T-helper 1 cell (primary cell): ENCODE data around the gene NLGN4X.
"Not testable (repeated sequence)": the region's sequence is repeated elsewhere in the genome, so short reads cannot be mapped to it uniquely, and the experiment has no call there.

Experiments
- DNase-seq, 5 donors: peaks; one replicate each; pipeline ENCODE4 v3.0.0-alpha.2; 2012 to 2020

NLGN4X gene

GRCh38 chrX:6002056-6002455 lies 226.6 kb downstream of the NLGN4X start:
- no peak for DNase-seq

GRCh38 chrX:5998901-5999300 lies 229.8 kb downstream of the NLGN4X start:
- no peak for DNase-seq

DNA sequence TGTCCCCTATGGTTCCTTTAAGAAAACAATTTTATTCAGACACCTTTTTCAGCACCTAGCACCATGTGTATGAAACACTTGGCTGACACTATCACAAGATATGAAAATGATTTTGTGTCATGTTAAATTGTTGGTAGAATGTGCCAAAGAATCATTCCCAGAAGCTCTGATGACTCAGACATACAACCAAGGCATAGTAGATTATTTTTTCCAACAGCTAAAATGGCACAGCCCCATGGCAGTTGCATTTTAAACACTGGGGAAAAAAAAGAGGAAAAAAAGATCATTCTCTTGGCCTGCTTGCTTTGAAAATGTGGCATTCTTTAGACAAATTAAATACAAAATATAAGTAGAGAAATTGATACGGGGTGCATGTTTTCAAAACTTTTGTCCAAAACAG lies 230.2 kb downstream of the NLGN4X start:
- no peak for DNase-seq

- DNase-seq, result no peak
Observed at GRCh38 chrX:5991393-5991792, 237.3 kb downstream of the NLGN4X start.

DNA sequence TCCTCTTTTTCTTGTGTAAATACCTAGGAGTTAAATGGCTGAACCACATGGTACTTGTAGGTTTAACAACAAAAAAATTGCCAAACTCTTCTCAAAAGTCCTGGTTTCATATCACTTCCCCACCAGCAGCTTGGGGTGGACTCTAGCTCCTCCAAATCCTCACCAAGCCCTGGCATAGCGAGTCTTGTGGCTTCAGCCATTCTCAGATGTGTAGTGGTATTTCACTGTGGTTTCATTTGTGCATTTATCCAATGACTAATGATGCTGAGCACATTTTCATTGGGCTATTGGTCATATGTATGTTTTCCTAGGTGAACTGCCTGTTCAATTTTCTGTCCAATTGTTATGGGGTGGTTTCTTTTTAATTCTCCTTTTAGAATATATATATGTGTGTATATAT lies 249.3 kb downstream of the NLGN4X start:
- no peak for DNase-seq

DNA sequence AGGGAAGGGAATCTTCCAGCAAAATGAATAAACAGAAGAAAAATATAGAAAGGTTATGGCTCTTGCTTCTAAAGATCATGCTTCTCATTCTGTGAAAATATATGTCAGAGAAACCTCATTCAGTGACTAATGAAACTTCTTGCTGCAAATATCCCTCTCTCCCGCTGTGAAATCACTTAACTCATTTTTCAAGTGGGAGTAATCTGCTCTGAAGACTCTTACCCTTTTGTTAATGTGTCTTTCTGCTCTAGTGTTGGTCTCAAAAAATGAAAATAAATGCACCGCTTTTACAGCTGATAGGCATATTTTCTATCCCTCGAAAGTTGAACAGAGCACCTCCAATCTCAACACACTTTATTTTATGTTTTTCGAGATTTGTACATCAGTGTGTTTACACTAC lies 252.3 kb downstream of the NLGN4X start:
- no peak for DNase-seq

DNA sequence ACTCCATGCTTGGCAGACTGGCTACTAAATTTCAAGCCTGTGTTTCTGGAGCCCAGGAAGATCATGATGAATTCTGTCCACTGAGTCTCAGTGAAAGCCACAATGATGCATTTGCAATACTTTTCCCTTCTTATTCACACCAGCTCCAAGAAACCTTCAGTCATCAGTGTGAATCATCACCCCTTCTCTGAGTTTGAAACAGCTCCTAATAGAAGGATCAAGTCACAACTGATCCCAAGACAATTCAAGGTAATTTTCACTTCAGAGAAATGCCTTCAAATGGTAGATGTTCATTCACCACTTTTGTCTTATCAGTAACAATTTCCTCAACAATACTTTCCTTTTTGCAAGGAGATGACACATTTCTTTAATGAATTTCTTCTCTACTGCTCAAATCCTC lies 257.4 kb downstream of the NLGN4X start:
- no peak for DNase-seq

DNA sequence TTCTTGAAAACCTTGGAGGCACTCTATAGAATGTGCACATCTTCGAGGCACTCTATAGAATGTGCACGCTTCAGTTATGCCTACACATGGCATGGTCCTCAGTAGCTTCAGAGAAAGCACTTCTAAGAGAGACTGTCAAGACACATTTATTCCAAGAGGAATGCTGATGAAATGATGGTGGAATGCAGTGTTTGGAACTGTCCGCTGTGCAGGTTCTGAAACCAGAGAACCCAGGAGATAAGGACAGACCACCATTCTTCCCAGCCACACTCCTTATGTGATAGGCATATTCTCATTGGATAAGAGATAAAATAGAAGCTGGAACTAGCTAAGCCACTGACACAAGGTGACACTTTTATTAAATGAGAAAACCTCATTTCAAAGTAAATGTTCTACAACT lies 263.3 kb downstream of the NLGN4X start:
- no peak for DNase-seq

GRCh38 chrX:5959286-5959685 lies 269.4 kb downstream of the NLGN4X start:
- DNase-seq, result no peak

GRCh38 chrX:5958523-5958922 lies 270.1 kb downstream of the NLGN4X start:
- DNase-seq, result no peak

DNA sequence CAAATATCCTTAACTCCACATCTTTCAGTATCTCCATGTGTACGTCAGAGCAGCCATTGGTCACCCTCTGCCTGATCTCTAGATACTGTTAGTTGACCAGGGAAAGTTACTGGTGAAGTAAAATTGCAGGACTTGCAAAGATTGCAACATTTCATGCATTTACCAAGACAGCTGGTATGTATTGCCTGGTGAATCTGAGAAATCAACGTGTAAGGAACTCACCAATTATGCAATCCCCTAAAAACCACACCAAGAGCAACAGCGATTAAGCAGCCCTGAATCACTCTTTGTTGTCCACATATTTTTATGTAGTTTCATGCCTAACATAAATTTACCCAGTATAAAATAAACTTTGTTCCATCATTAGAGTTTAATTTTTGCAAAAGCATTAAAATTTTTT lies 271.2 kb downstream of the NLGN4X start:
- no peak for DNase-seq

DNA sequence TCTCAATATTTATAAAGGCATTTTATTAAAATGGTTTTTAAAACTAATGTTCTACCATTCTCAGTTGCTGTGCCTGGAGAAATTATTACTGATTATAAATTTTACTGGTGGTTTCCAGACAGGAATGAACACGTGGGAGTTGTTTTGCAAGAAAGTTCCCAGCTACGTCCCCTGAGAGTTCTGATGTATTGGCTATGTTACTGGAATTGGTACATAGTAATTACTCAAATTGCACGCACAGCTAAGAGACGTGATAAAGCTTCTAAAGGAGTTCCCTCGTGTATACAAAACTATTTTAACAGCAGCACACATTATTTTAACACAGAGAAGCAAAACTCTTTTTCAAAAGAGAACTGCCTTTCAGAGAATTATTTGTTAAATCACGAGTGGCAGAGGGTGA lies 292.2 kb downstream of the NLGN4X start:
- DNase-seq, result no peak

- DNase-seq, result no peak
Observed at GRCh38 chrX:5928224-5928623, 300.4 kb downstream of the NLGN4X start.

- no peak for DNase-seq
Observed at GRCh38 chrX:5916945-5917344, 311.7 kb downstream of the NLGN4X start.

DNA sequence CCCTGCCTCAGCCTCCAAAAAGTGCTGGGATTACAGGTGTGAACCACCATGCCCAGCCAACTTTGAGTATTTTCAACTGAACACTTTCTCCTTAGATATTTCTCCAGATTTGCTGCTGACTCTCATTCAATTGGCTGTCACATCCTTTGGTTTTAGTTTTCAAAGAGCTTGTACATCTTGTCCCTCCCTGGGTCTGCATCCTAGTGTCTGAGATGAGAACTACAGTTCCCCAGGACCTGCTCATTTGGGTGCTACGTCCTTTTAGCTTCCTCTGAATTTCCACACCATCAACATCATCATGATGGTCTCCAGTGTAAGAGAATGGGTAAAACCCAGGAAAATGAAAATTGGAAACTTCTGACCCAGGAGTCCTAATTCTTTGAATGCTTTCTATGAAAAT lies 312.9 kb downstream of the NLGN4X start:
- no peak for DNase-seq

DNA sequence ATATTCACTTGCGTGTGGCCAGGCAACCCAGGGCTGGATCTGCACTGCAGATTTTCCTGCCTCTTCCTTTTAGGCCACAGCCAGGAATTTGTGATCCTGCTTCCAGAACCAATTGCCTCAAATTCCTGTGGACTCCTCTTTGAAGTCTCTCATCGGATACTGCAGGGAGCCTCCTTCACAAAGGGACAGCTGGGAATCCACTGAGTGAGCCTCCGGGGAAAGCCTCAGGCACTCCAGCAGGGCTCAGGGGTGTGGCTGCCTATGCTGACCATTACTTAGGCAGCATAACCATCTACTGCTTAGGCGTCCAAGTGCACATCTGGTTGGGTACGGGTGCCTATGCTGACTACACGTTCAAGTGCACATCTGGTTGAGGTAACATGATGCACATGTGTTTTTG lies 321.5 kb downstream of the NLGN4X start:
- DNase-seq, result no peak

DNA sequence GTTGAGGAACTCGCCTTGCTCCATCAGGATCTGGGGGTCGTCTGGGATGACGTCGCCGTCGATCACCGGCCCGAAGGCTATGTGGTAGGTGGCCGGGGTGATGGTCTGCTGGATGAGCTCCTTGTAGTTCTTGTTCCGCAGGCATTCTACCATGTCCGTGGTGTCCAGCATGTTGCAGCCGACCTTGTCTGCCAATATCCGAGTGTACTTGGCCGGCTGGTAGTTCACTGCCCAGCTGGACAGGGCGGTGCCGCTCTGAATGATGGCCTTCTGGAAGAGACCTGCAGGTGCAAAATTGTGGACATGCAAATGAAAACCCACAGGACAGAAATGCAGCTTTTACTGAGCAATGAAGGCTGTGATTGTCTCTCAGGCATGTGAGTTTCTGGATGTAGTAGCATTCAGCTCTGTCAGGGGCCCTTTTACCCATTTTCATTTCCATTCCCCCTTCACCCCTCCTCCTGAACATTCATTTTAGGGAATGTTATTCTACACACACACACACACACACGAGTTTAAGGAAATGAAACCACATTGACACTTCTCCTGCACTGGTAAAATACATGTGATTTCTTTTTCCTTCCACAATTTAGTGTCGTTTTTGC lies 325.0 kb downstream of the NLGN4X start:
- not testable (repeated sequence) for DNase-seq

GRCh38 chrX:5898463-5898862 lies 330.2 kb downstream of the NLGN4X start:
- DNase-seq, result no peak

DNA sequence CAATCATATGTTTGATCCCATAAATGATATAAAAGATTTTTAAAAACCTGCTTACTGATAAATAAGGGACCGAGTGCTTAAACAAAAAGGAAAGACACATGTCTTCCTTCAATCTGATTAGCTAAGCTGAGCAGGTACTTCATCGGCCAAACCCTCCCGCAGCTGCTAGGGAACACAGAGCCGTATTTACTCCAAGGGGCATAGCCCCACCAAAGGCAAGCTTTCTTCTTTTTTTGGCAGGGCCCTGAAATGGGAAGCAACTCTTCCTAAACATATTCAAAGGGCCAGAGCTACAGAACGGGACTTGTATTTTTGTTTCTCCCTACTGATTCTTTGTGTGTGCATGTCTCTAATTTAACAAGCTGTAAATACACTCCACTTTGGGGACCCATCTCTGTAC lies 337.3 kb downstream of the NLGN4X start:
- DNase-seq, result no peak

DNA sequence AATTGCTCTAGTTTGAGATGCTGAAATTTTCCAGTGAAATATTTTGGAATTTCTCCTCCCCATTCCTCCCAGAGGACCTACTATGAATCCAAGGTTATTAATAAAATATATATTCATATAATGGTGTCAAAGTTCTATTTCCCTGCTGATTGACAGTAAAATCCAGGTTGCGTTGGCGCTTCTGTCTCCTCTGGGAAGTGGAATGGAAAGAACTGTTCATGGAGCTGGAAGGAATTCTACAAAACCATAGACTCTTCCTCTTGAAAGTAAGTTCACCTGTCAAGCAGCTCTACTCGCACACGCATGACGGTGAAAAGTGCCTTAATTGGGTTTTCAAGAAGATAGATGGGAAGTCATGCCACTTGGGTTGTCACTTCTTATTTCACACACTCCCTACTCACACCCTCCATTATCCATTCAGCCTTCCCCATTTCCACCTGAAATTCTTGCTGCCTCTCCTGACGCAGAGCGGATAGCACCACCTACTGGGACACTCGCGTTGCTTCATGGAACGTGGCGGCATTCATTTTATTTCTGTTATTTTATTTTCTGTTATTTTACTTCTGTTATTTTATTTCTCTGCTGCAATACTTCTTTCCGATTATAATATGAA lies 351.6 kb downstream of the NLGN4X start:
- DNase-seq, result no peak

GRCh38 chrX:5870238-5870637 lies 358.4 kb downstream of the NLGN4X start:
- no peak for DNase-seq

DNA sequence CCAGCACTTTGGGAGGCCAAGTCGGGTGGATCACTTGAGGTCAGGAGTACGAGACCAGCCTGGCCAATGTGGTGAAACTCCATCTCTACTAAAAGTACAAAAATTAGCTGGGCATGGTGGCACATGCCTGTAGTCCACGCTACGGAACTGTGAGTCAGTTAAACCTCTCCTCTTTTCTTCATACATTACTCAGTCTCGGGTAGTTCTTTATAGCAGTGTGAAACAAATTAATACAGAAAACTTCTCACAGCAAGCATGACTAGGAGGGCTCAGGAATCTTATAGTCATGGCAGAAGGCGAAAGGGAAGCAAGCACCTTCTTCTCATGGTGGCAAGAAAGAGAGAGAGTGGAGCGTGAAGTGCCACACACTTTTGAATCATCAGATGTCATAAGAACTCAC lies 358.9 kb downstream of the NLGN4X start:
- DNase-seq, result no peak

DNA sequence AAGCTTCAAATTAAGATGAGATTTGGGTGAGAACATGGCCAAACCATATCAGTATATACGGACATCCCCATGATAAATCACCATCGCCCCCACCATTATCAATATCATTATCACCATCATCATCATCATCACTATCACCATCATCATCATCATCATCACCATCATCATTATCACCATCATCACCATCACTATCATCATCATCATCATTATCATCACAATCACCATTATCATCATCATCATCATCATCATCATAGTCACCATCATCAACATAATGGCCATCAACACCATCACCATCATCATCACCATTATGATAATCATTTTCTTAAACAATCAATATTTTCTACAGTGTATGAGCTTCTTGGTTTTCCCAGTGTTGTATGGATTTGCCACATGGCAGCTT lies 360.9 kb downstream of the NLGN4X start:
- no peak for DNase-seq

DNA sequence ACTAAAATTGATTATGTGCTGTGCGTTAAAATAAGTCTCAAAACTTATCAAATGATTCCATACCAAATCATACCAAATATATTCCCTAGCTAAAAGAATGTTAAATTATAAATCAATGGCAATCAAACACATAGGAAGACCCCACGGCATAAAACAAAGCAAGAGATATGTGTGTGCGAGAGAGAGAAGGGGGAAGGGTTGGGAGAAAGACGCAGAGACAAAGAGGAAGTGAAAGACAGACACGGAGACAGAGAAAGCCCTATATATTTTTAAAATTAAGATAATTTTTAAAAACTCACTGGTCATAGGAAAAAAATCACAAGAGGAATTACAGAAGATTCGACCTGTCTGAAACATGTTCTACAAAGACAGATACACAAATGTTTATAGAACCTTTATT lies 371.4 kb downstream of the NLGN4X start:
- DNase-seq, result no peak

DNA sequence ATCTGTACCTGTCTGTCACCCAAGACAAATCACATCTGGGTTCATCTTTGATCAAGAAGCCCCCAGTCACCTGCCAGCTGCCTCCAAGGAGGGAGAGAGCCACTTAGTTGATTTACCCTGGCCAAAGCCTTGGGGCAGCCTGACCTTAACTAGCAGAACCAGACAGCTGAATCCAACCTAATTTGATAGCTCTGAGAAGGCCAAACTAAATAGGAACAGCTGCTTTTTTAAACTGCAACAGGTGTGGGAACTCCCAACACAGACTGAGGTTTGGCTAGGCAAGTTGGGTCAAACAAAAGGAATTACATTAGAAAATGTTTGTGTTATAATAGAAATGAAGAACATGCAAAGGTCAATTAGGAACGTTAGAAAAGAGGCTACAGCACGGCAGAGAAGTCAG lies 375.7 kb downstream of the NLGN4X start:
- no peak for DNase-seq
